Measurements from ENCODE around the gene NTF3.
"Not testable (repeated sequence)": the region's sequence is repeated elsewhere in the genome, so short reads cannot be mapped to it uniquely, and the experiment has no call there.

NTF3 gene

DNA sequence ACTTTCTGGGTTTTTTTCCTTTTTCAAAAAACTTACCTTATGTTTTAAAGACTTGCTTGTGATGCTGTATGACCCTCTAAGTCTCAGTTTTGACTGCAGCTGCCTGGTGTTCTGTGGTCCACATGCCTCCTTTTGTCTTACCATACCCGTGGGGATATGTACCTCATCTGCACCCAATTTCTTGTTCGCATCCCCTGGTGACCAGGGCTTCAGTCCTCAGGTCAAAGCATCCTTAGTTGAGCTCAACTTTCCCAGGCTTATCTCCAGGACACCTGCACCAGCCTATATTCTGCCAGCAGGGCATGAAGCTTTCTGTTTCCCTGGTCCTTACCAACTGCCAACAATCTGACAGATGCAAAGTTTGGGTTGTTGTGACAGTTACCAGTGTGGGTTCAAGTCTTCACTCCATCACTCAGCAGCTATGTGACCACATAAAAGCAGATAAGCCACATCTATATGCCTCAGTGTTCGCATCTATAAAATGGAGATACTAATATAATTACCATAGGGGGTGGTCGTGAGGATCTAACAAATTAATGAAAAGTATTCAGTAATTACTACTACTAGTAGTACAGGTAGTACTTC is 94.0 kb downstream of the NTF3 start:
- DNase-seq (ENCODE audit: low read depth in 1 of 2, low spot score in 1 of 2) = no peak

DNA sequence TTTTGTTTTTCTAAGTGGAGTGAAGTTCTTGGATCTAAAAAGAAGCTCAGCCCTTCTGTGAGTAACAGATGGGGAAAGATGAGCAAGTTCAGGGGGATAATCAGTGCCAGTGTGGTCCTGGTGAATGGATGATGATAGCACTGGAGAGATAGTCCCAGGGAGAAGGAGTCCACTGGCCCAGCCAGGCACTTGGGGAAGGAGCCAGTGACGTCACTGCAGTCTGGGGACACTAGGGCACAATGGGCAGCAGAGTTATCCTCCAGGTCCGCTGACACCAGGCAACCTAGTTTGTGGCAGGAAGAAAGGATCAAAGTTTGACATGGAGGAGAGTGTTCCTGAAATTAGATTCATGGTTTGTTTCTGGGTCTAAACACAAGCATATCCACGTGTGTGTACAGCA is 101.5 kb downstream of the NTF3 start:
- no peak for DNase-seq (ENCODE audit: low read depth in 1 of 2, low spot score in 1 of 2)

DNA sequence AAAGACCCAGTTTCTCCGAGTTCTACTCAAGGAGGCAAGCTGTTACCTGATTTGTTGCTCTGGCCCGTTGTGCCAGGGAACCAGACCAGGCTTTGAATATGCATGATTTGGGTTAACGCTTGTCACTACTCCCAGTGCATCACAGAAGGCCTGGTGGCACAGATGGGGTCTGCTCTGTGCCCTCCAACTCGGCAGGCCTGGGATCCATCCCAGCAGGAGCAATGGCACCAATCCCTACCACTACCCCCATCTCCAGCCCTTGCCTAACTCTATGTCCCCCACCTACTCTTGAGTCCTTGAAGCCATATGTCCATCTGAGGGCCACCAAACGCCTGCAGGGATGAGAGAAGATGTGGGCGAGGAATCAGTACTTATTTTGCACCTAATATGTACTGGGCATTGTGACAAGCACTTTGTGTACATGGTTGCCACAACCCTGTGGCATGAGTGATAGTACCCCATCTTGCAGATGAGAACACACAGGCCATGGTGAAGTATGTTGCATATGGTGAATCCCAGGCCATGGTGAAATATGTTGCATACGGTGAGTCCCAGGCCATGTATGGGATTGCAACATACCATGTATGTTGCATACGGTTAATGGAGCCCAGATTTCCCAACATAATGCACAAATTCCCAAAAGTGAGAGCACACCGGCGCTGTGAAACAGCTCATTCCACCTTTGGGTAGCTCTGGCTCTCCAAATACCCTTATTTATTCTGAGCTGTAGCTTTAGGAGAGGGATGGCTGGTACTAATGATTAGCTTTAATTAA is 102.7 kb downstream of the NTF3 start:
- DNase-seq (ENCODE audit: low read depth in 1 of 2, low spot score in 1 of 2) = no peak

- no peak for DNase-seq (ENCODE audit: low read depth in 1 of 2, low spot score in 1 of 2)
These were observed 103.6 kb downstream of the NTF3 start for GRCh38 chr12:5535541-5535940.

GRCh38 chr12:5537026-5537615 is 105.2 kb downstream of the NTF3 start:
- DNase-seq (ENCODE audit: low read depth in 1 of 2, low spot score in 1 of 2) = not testable (repeated sequence)

DNA sequence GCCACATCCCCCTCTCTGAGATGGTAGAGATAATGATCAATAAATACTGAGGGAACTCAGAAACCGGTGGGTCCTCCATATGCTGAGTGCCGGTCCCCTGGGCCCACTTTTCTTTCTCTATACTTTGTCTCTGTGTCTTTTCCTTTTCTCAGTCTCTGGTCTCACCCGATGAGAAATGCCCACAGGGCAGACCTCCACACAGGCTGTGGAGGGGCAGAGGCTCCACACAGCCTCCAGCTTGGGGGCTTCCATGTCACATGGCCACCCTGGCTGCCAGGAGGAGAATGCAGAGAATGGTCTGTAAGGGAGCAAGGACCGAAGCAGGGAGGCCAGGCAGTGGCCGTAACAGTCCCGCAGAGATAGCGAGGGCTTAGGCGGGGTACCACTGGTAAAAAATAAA is 105.9 kb downstream of the NTF3 start:
- DNase-seq (ENCODE audit: low read depth in 1 of 2, low spot score in 1 of 2) = no peak

Data from activated CD4-positive, alpha-beta T cell treated with anti-CD3 and anti-CD28 coated beads, Interleukin-2, amount 50 U/mL, for 24 hours (primary cell).